HG03066 (cell line): ENCODE results near the gene PROP1.
A peak's percentile ranks its signal among the peaks of the same experiment; 100 is the strongest.
"Not testable (repeated sequence)": the region's sequence is repeated elsewhere in the genome, so short reads cannot be mapped to it uniquely, and the experiment has no call there.

Experiments
- ATAC-seq: cut with Tn5 transposase; IDR thresholded peaks from one replicate; pipeline ENCODE4 v1.9.1; 2021; ENCODE audit warnings: low read depth; ENCODE audit not compliant: unreplicated experiment

PROP1 gene

GRCh38 chr5:177949656-177950055 lies 46.4 kb downstream of the PROP1 start:
- ATAC-seq = not testable (repeated sequence)

GRCh38 chr5:177949065-177949464 lies 47.0 kb downstream of the PROP1 start:
- not testable (repeated sequence) for ATAC-seq

GRCh38 chr5:177947912-177948311 lies 48.1 kb downstream of the PROP1 start:
- ATAC-seq = not testable (repeated sequence)

- ATAC-seq = not testable (repeated sequence)
Observed at GRCh38 chr5:177945601-177946283, 50.3 kb downstream of the PROP1 start.

GRCh38 chr5:177945145-177945544 lies 50.9 kb downstream of the PROP1 start:
- ATAC-seq = not testable (repeated sequence)

- peak; percentile 55 for ATAC-seq
Observed at GRCh38 chr5:177943805-177944736, 52.0 kb downstream of the PROP1 start.

GRCh38 chr5:177942896-177943295 lies 53.1 kb downstream of the PROP1 start:
- not testable (repeated sequence) for ATAC-seq
